HG03439 (cell line): Measurements from ENCODE around the gene ATP6V0A1.
"Not testable (repeated sequence)": the region's sequence is repeated elsewhere in the genome, so short reads cannot be mapped to it uniquely, and the experiment has no call there.

Source experiments
- ATAC-seq: cut with Tn5 transposase; IDR thresholded peaks from one replicate; pipeline ENCODE4 v1.9.1; 2021; ENCODE audit warnings: mild to moderate bottlenecking, moderate library complexity; ENCODE audit not compliant: unreplicated experiment

Gene ATP6V0A1

DNA sequence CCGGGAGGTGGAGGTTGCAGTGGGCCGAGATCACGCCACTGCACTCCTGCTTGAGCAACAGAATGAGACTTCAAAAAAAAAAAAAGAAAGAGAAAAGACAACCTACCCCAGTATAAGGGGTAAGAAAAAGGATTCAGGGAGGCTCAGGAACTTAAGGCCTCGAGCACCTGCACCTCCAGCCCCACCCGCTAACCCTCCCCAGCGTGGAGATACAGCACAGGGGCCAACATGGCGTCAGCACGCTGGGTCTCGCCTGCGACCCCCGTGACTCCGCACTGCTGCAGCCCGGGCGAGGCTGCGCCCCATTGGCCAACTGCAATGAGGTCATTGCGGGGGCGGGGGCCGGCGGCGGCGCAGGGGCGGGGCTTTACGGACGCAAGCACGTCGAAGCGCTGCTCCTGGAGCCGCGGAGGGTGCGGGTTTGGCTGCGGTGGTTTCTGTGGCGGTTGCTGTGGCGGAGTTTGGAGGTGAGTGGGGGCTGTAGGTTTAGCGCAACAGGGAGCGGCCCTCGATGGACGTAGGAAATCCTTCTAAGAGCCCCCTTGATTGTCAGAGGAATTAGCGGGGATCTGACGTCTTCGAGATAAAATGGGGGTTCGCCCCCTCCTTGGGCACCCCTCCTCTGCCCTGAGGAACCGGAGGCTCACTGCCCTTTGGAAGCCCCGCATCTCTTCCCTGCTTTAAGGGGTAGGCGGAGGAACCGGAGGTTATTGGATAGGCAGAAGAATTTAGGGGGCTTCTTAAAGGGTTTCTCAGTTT is at the start of gene ATP6V0A1:
Gene ATP6V0A1, plus strand, starts transcription at position 382 of the 759 bp plus-strand sequence. CDS start 2,017 bp downstream, outside the sequence.
- peak; percentile 62 for ATAC-seq

DNA sequence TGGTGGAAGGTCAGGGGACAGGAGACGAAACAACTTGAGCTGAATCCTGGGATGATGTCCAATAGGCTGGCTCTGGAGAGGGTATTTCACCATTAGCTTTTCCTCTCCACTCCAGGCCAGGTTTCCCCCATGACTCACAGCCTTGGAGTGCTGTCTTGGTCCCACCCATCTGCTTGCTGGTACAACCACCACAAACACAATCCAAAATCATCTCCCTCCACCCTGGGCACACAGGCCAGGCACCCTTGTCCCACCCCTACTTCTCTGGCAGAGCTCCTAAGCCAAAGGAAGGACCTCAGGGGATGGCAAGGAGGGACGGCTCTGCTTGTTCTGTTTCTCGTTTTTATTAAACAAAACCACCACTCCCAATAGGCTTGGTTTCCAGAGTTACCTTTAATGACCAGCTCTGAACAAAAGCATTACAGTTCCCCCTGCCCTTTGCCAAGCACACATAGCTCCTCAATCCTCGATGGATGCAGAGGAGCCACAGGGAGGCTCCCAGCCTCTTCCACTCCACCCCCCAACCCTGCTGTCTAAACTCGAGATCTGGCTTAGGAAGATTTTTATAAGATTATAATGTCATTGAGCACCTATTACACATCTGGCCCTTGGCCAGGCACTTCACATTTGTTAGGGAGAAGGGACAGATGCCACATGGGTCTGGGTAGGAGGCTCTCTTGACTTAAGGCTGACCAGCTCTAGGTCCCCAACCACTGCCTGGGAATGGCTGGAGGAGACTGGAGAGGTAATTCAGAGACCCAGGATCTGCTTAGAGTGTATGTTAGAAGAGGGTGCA is 49.0 kb upstream of the ATP6V0A1 start:
- ATAC-seq, result no peak

DNA sequence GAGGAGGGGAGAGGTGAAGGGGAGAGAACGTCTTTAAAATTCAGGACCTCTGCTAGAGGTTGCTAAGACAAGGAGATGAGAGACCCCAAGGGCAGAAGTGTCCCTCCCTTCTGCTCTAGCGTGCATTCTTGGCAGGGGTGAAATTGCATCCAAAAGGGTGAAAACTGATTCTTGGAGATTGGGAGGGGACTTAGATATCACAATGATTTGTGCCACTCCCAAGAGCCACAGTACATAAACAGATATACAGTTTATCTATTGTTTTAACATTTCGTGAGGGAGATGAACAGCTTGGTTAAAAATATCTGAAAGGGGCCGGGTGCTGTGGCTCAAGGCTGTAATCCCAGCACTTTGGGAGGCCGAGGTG is 48.4 kb upstream of the ATP6V0A1 start:
- no peak for ATAC-seq

- ATAC-seq, result no peak
Observed at GRCh38 chr17:42411361-42411760, 47.3 kb upstream of the ATP6V0A1 start.

GRCh38 chr17:42411905-42412679 is 46.6 kb upstream of the ATP6V0A1 start:
- ATAC-seq, result no peak

- no peak for ATAC-seq
Observed at GRCh38 chr17:42413464-42414040, 45.1 kb upstream of the ATP6V0A1 start.

- no peak for ATAC-seq
Observed at GRCh38 chr17:42414704-42415409, 43.8 kb upstream of the ATP6V0A1 start.

DNA sequence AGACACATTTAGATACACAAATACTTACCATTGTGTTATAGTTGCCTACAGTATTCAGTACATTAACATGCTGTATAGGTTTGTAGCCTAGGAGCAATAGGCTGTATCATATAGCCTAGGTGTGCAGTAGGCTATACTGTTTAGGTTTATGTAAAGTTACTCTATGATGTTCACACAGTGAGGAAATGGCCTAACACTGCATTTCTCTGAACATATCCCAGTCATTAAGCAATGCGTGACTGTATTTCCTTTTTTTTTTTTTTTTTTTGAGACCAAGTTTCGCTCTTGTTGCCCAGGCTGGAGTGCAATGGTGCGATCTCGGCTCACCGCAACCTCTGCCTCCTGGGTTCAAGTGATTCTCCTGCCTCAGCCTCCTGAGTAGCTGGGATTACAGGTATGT is 40.7 kb upstream of the ATP6V0A1 start:
- not testable (repeated sequence) for ATAC-seq

GRCh38 chr17:42421136-42421506 is 37.6 kb upstream of the ATP6V0A1 start:
- ATAC-seq, result no peak

GRCh38 chr17:42421507-42422338 is 37.0 kb upstream of the ATP6V0A1 start:
- no peak for ATAC-seq

GRCh38 chr17:42422412-42422957 is 36.2 kb upstream of the ATP6V0A1 start:
- no peak for ATAC-seq

DNA sequence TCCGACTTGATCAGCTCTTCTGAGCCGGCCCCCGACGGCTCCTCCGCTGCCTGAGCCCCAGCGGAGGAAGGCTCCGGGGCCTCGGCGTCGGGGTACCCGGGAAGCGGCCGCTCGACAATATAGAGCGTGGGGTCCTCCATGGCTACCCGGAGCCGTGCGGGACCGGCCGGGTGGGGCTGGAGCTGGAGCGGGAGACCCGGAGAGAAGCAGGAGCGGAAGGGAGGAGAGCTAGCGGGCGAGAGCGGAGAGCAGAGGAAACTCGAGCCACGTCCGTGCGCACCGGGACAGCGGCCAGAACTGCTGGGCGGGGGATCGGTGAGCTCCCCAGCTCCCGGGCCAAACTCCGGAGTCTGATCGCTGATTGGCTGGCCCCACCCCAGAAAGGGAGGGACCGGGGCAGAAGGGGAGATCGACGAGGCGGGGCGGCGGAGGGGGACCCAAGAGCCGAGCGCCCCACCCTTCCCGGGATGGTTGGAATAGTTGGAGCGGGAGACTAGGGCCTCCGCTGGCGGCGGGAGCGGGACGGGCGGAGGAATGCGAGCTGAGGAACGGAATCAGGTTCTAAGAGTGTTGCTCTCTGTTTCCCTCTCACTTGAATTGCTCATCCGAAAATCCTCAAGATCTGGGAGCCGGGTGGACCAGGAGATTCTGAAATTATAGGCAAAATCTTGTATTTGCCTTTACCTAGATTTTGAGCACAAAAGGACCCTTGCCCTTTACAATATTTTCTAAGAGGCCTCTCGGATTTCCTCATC is 35.5 kb upstream of the ATP6V0A1 start, which contains the start of gene CAVIN1:
Gene CAVIN1, minus strand, starts transcription at position 299 of the 755 bp plus-strand sequence. Its CDS starts 159 bp downstream, at position 140.
- no peak for ATAC-seq

DNA sequence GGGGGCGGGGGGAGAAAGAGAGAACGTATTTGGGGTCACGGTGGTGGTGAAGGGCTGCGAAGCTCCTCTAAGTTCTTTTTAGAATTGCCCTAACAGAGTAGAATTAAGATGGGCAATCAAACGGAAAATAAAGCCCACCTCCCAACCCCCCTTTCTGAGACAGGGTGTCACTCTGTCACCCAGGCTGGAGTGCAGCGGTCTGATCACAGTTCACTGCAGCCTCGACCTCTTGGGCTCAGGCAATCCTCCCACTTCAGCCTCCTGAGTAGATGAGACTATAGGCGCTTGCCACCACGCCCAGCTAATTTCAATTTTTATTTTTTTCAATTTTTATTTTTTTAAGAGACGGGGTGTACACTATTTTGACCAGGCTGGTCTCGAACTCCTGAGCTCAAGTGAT is 34.9 kb upstream of the ATP6V0A1 start:
- ATAC-seq, result no peak

DNA sequence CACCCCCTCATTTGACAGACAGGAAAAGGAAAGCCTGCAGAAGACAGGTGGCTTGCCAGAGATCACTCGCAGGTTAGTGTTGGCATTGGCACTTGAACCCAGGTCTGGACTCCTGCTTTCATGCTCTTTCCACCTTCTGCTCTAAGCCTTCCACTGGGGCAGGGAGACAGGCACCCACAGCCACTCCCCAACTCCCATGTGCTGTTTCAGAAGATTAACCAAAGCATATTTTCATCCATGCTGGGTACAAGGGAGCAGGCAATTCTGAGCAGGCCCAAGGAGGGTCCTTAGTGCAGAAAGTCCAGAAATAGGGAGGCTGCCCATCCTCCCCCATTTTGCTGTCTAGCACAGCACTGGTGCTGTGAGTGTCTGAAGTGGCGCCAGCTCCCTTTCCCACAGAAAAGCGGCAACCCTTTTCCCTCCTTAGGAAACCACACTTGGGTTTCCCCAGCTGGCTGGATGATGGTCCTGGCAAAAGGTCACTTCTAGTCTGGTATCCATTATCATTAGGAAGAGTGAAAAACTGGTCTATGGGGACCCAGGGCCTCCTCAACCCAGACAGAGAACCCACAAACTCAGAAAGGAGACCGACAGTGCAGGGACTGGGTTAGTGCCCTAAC is 33.6 kb upstream of the ATP6V0A1 start:
- ATAC-seq, result no peak

- no peak for ATAC-seq
Observed at GRCh38 chr17:42428141-42428944, 30.3 kb upstream of the ATP6V0A1 start.

- ATAC-seq, result no peak
Observed at GRCh38 chr17:42429726-42430447, 28.8 kb upstream of the ATP6V0A1 start.

DNA sequence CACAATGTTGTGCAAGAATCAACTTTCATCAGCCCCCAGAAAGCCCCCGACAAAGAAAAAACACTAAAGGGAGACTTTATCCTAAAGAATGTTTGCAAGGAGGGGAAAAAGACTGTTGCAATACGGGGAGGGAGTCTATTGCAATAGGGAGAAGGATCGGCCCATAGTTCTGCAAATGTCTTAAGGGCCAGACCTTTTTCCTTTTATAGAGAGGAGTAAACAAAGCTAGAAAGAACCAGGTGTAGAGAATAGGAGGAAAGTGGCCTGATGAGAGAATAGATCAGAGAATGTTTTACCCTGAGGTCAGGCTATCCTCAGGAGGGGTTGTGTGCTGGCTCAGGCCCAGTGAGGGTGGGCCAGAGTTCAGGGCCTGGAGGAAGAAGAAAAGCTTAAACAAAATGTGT is 26.9 kb upstream of the ATP6V0A1 start:
- no peak for ATAC-seq
